CD4-positive, alpha-beta T cell (primary cell): Measurements from ENCODE around the gene CREB3L2. TPM values are rescaled to one million over a fixed set of nuclear protein-coding genes. Genes with fewer than 3 reads are reported as not detected.

ENCODE experiments used
- ATAC-seq: fragments of 200-7000 bp; cut with Tn5 transposase; one replicate; pipeline ENCODE4 v1.10.0; 2022; ENCODE audit warnings: mild to moderate bottlenecking; ENCODE audit not compliant: poor library complexity
- CTCF ChIA-PET: fragments of 350-600 bp; sonication (Branson Sonifier 250); formaldehyde crosslinking; loops from one replicate; lab custom pipeline; 2021; ENCODE audit warnings: antibody characterized with exemption, inconsistent platforms; lab: Charles Lee
- POLR2A ChIA-PET: fragments of 350-600 bp; sonication (Branson Sonifier 250); formaldehyde crosslinking; loops from one replicate; lab custom pipeline; 2021; ENCODE audit warnings: antibody characterized with exemption, inconsistent platforms; lab: Charles Lee
- DNase-seq, 14 experiments: peaks; one replicate each; pipeline ENCODE4 v3.0.0-alpha.2; 2013 to 2020; ENCODE audit warnings: mixed read lengths in 2 of 14
- H3K27ac ChIP-seq, 2 donors: one replicate each; pipeline versions ENCODE4 v1.5.1 to v1.7.0; 2013; ENCODE audit warnings: low read length in 2 of 2, low read depth in 1 of 2, mild to moderate bottlenecking in 1 of 2
- H3K27me3 ChIP-seq, 2 experiments: 1 replicate in 1 of 2; 2 replicates in 1 of 2; pipeline versions ENCODE4 v1.6.1 to v1.7.0; 2013; ENCODE audit warnings: low read length in 2 of 2, control low read depth in 1 of 2, mild to moderate bottlenecking in 1 of 2, moderate library complexity in 1 of 2; ENCODE audit not compliant: insufficient read depth in 2 of 2, control insufficient read depth in 1 of 2
- H3K36me3 ChIP-seq: one replicate; pipeline ENCODE4 v1.6.1; 2013; ENCODE audit warnings: low read length, control low read depth; ENCODE audit not compliant: insufficient read depth
- H3K4me1 ChIP-seq: one replicate; pipeline ENCODE4 v1.6.1; 2013; ENCODE audit warnings: low read length, control low read depth; ENCODE audit not compliant: insufficient read depth
- H3K4me3 ChIP-seq: one replicate; pipeline ENCODE4 v1.5.1; 2013; ENCODE audit warnings: mild to moderate bottlenecking, low read length, moderate library complexity
- H3K9me3 ChIP-seq, 2 experiments: 1 replicate in 1 of 2; 2 replicates in 1 of 2; pipeline versions ENCODE4 v1.6.1 to v1.7.0; 2013; ENCODE audit warnings: low read length in 2 of 2, mild to moderate bottlenecking in 2 of 2, control low read depth in 1 of 2, moderate library complexity in 1 of 2; ENCODE audit not compliant: control insufficient read depth in 1 of 2, insufficient read depth in 1 of 2
- H3K27ac Mint-ChIP-seq: one replicate; pipeline ENCODE4 v1.8.0; 2020; ENCODE audit warnings: mixed read lengths
- H3K27me3 Mint-ChIP-seq: one replicate; pipeline ENCODE4 v1.8.0; 2021; ENCODE audit warnings: mixed read lengths
- H3K36me3 Mint-ChIP-seq: one replicate; pipeline ENCODE4 v1.8.0; 2021; ENCODE audit warnings: low read depth, mixed read lengths
- H3K4me1 Mint-ChIP-seq: one replicate; pipeline ENCODE4 v1.8.0; 2021; ENCODE audit warnings: low read depth, mixed read lengths
- H3K4me3 Mint-ChIP-seq: one replicate; pipeline ENCODE4 v1.8.0; 2020; ENCODE audit warnings: mild to moderate bottlenecking, mixed read lengths
- H3K9me3 Mint-ChIP-seq: one replicate; pipeline ENCODE4 v1.8.0; 2020; ENCODE audit warnings: mixed read lengths
- CTCF ChIP-seq: fragments of 200-600 bp; IDR thresholded peaks from one replicate; pipeline ENCODE4 v1.8.0; 2022; ENCODE audit warnings: antibody characterized with exemption, mild to moderate bottlenecking
- intact Hi-C, 2 experiments: fragments of 100-400 bp; cut with DNase I in 1 of 2; cut with micrococcal nuclease in 1 of 2; formaldehyde crosslinking; loops; one replicate each; pipeline versions ENCODE4 v1.15.1 to v1.9.0; 2023 to 2025; cut with DNase I, micrococcal nuclease
- total RNA-seq, 174 experiments: library from RNA in 2 of 174; stranded (reverse) in 2 of 174; gene quantifications; one replicate each; pipeline ENCODE4 v1.2.3 and lab custom pipeline; 2021 to 2026

The CREB3L2 gene
- total RNA-seq, 2 experiments from 2014 or later = 11.7 to 12.9 TPM

- Mint-ChIP-seq H3K27me3 (peaks cover 32% of the 10 kb centered on the region), H3K9me3 (peaks cover 5% of the 10 kb centered on the region), H3K4me3 (no peak overlapping the region), H3K27ac (no peak overlapping the region), H3K4me1 (no peaks in the 10 kb centered on the region), H3K36me3 (no peaks in the 10 kb centered on the region)
- no peak for ATAC-seq
- Histone ChIP-seq H3K4me3 (no peak overlapping the region), H3K27ac (no peak overlapping the region), H3K4me1 (no peaks in the 10 kb centered on the region), H3K36me3 (no peaks in the 10 kb centered on the region), H3K9me3 (peaks cover 9% of the 10 kb centered on the region in 2 experiments), H3K27me3 (peaks cover 2 to 4% of the 10 kb centered on the region in 2 experiments)
- ChIA-PET CTCF (no interaction called here), POLR2A (no interaction called here)
- no peak for TF ChIP-seq CTCF
- intact Hi-C loops = no loop called here
- DNase-seq = no peak
Measured at GRCh38 chr7:137829337-137829992, 172.4 kb downstream of the CREB3L2 start.

- DNase-seq (no peak), ATAC-seq (no peak)
- H3K4me1 ChIP-seq = no peaks in the 10 kb centered on the region
- intact Hi-C loops = no loop called here
- TF ChIP-seq CTCF = no peak
- H3K36me3 Mint-ChIP-seq = no peaks in the 10 kb centered on the region
- peaks cover 5% of the 10 kb centered on the region for H3K9me3 Mint-ChIP-seq
- no peak overlapping the region for H3K27ac ChIP-seq
- H3K36me3 ChIP-seq = no peaks in the 10 kb centered on the region
- H3K27ac Mint-ChIP-seq = no peak overlapping the region
- peaks cover 9% of the 10 kb centered on the region in 2 experiments for H3K9me3 ChIP-seq
- H3K4me3 ChIP-seq = no peak overlapping the region
- H3K27me3 ChIP-seq = peaks cover 2 to 4% of the 10 kb centered on the region in 2 experiments
- CTCF ChIA-PET = no interaction called here
- no peak overlapping the region for H3K4me3 Mint-ChIP-seq
- H3K27me3 Mint-ChIP-seq = peaks cover 38% of the 10 kb centered on the region
- H3K4me1 Mint-ChIP-seq = no peaks in the 10 kb centered on the region
- POLR2A ChIA-PET = no interaction called here
Measured at GRCh38 chr7:137828456-137828855, 173.4 kb downstream of the CREB3L2 start.

DNA sequence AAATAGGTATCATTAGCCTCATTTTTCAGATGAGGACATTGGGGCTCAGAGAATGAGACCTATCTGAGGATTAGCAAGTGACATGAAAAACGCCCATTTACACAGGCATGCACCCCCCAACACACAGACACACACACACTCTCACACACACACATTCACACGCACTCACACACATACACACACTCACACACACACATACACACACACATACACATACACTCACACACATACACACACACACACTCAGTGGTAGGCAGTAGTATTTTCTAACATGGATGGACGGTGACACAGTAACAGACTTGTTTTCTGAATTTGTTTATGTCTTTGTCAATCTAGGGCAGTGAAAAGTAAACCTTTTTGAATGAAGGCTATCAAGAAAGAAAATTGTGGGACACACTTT lies 176.4 kb downstream of the CREB3L2 start:
- DNase-seq (no peak), ATAC-seq (no peak)
- POLR2A ChIA-PET = no interaction called here
- Mint-ChIP-seq H3K27me3 (peaks cover 46% of the 10 kb centered on the region), H3K27ac (no peak overlapping the region), H3K36me3 (no peaks in the 10 kb centered on the region), H3K9me3 (no peaks in the 10 kb centered on the region), H3K4me3 (no peak overlapping the region), H3K4me1 (no peaks in the 10 kb centered on the region)
- Histone ChIP-seq H3K9me3 (no peaks in the 10 kb centered on the region), H3K36me3 (no peaks in the 10 kb centered on the region), H3K27ac (no peak overlapping the region), H3K4me1 (no peaks in the 10 kb centered on the region), H3K4me3 (no peak overlapping the region), H3K27me3 (peaks cover 4 to 7% of the 10 kb centered on the region in 2 experiments)
- CTCF ChIA-PET = no interaction called here
- no peak for TF ChIP-seq CTCF
- intact Hi-C loops = no loop called here

Other genes with a start within 250 kb of the CREB3L2 start
- not detected for gene DGKI, start 155.1 kb downstream of the CREB3L2 start, total RNA-seq
- gene AKR1D1, start 74.4 kb upstream of the CREB3L2 start, total RNA-seq = not detected